OCI-LY7 (cell line): ENCODE measurements around the gene CARD19. TPM values are rescaled to one million over a fixed set of nuclear protein-coding genes. Genes with fewer than 3 reads are reported as not detected.
A peak's percentile ranks its signal among the peaks of the same experiment; 100 is the strongest.

Experiments
- BruUV-seq: library from RNA; stranded (reverse); fragments of 400-500 nt; replicated peaks from 2 replicates; lab custom pipeline; 2021; lab: Mats Ljungman, UMichigan
- CTCF ChIA-PET: fragments of 300-600 bp; sonication (Branson Sonifier 250); formaldehyde crosslinking; loops from one replicate; lab custom pipeline; 2022; ENCODE audit warnings: antibody characterized with exemption; ENCODE audit not compliant: unreplicated experiment; lab: Charles Lee
- POLR2A ChIA-PET: fragments of 300-600 bp; sonication (Branson Sonifier 250); formaldehyde crosslinking; loops from one replicate; lab custom pipeline; 2022; ENCODE audit warnings: antibody characterized with exemption; lab: Charles Lee
- DNase-seq: peaks from one replicate; pipeline ENCODE4 v3.0.0-alpha.2; 2015; ENCODE audit warnings: low spot score
- H2AFZ ChIP-seq: fragments of 200-600 bp; sonication (generic), shearing (Covaris generic); 2 replicates; pipeline ENCODE4 v1.6.1; 2014; ENCODE audit warnings: mild to moderate bottlenecking, antibody characterized with exemption, low read length, moderate library complexity
- H3K27ac ChIP-seq: fragments of 200-600 bp; sonication (generic); 2 replicates; pipeline ENCODE4 v1.5.1; 2014; ENCODE audit warnings: mixed run types, low read depth, mild to moderate bottlenecking, moderate library complexity, low read length, inconsistent platforms; ENCODE audit not compliant: poor library complexity, severe bottlenecking
- H3K36me3 ChIP-seq: fragments of 200-600 bp; sonication (generic); 2 replicates; pipeline ENCODE4 v1.6.1; 2014; ENCODE audit warnings: mild to moderate bottlenecking, antibody characterized with exemption, low read length, moderate library complexity, mixed read lengths; ENCODE audit not compliant: insufficient read depth
- H3K4me1 ChIP-seq: fragments of 200-600 bp; sonication (generic); 2 replicates; pipeline ENCODE4 v1.5.1; 2014; ENCODE audit warnings: mild to moderate bottlenecking, low read length; ENCODE audit not compliant: insufficient read depth, poor library complexity, severe bottlenecking
- H3K4me2 ChIP-seq: fragments of 200-600 bp; sonication (generic); 2 replicates; pipeline ENCODE4 v1.6.1; 2014; ENCODE audit warnings: mild to moderate bottlenecking, low read length
- H3K4me3 ChIP-seq: fragments of 200-600 bp; sonication (generic); 2 replicates; pipeline ENCODE4 v1.5.1; 2014; ENCODE audit warnings: mild to moderate bottlenecking, low read depth, low read length; ENCODE audit not compliant: poor library complexity, severe bottlenecking
- H3K79me2 ChIP-seq: fragments of 200-600 bp; sonication (generic); 2 replicates; pipeline ENCODE4 v1.6.1; 2016; ENCODE audit warnings: low read depth, mild to moderate bottlenecking, low read length, moderate library complexity, mixed read lengths; ENCODE audit not compliant: insufficient read depth
- H3K9me2 ChIP-seq: fragments of 200-600 bp; sonication (generic); 2 replicates; pipeline ENCODE4 v1.6.1; 2016; ENCODE audit warnings: mild to moderate bottlenecking, low read length, mixed read lengths; ENCODE audit not compliant: insufficient read depth
- H3K9me3 ChIP-seq: fragments of 200-600 bp; sonication (generic); 2 replicates; pipeline ENCODE4 v1.6.1; 2014; ENCODE audit warnings: mild to moderate bottlenecking, mixed run types, low read length, mixed read lengths
- H4K20me1 ChIP-seq: fragments of 200-600 bp; sonication (generic); 2 replicates; pipeline ENCODE4 v1.6.1; 2014; ENCODE audit warnings: mild to moderate bottlenecking, antibody characterized with exemption, low read length, moderate library complexity, mixed read lengths; ENCODE audit not compliant: insufficient read depth
- EZH2phosphoT487 ChIP-seq: fragments of 200-600 bp; sonication (generic); IDR thresholded peaks from 2 replicates; pipeline ENCODE4 v1.6.1; 2018; ENCODE audit warnings: low read depth, borderline replicate concordance, mild to moderate bottlenecking, mixed run types, antibody characterized with exemption, low read length, moderate library complexity, mixed read lengths
- intact Hi-C: fragments of 100-400 bp; cut with micrococcal nuclease; formaldehyde crosslinking; loops from one replicate; pipeline ENCODE4 v1.10.0; 2022; ENCODE audit not compliant: unreplicated experiment
- total RNA-seq, 2 experiments: library from RNA; depleted of rRNA in 1 of 2; stranded (reverse); fragments of >200 nt in 1 of 2; shearing (Covaris generic) in 1 of 2; gene quantifications; 2 replicates each; pipeline ENCODE4 v1.2.3, GENCODE V29; 2014 to 2022
- TF ChIP-seq, protein P1 (sequence below): fragments of 200-600 bp; sonication (generic); conservative IDR thresholded peaks from 2 replicates; pipeline ENCODE4 v1.5.1; 2014; ENCODE audit warnings: mild to moderate bottlenecking, antibody characterized with exemption, low read length, moderate library complexity, mixed read lengths

The CARD19 gene
- total RNA-seq, 2 experiments from 2014 or later = 15.8 to 26.8 TPM

DNA sequence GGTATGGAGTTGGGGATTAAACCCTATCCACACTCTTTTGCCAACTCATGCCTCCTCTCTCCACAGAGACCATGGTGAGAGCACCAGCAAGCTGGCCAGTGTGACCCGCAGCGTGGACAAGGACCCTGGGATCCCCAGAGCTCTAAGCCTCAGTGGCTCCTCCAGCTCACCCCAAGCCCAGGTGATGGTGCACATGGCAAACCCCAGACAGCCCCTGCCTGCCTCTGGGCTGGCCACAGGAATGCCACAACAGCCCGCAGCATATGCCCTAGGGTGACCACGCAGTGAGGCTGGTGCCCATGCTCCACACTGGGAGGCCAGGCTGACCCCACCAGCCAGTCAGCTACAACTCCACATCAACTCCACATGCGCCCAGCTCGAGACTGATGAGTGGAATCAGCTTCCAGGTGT lies 11.5 kb upstream of the CARD19 start:
- no peak for DNase-seq
- no TSS peak for BruUV-seq
- Histone ChIP-seq H3K36me3 (peaks cover 74% of the 10 kb centered on the region), H3K27ac (no peak overlapping the region), H3K9me3 (no peaks in the 10 kb centered on the region), H2AFZ (no peak overlapping the region), H3K4me2 (no peak overlapping the region), H3K4me3 (no peak overlapping the region), H4K20me1 (no peaks in the 10 kb centered on the region), H3K79me2 (no peaks in the 10 kb centered on the region), H3K4me1 (no peaks in the 10 kb centered on the region), H3K9me2 (no peaks in the 10 kb centered on the region)
- POLR2A ChIA-PET = no interaction called here
- CTCF ChIA-PET = no interaction called here
- intact Hi-C loops = no loop called here
- TF ChIP-seq, protein P1, sequence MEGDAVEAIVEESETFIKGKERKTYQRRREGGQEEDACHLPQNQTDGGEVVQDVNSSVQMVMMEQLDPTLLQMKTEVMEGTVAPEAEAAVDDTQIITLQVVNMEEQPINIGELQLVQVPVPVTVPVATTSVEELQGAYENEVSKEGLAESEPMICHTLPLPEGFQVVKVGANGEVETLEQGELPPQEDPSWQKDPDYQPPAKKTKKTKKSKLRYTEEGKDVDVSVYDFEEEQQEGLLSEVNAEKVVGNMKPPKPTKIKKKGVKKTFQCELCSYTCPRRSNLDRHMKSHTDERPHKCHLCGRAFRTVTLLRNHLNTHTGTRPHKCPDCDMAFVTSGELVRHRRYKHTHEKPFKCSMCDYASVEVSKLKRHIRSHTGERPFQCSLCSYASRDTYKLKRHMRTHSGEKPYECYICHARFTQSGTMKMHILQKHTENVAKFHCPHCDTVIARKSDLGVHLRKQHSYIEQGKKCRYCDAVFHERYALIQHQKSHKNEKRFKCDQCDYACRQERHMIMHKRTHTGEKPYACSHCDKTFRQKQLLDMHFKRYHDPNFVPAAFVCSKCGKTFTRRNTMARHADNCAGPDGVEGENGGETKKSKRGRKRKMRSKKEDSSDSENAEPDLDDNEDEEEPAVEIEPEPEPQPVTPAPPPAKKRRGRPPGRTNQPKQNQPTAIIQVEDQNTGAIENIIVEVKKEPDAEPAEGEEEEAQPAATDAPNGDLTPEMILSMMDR = no peak
- no peak for TF ChIP-seq EZH2phosphoT487

DNA sequence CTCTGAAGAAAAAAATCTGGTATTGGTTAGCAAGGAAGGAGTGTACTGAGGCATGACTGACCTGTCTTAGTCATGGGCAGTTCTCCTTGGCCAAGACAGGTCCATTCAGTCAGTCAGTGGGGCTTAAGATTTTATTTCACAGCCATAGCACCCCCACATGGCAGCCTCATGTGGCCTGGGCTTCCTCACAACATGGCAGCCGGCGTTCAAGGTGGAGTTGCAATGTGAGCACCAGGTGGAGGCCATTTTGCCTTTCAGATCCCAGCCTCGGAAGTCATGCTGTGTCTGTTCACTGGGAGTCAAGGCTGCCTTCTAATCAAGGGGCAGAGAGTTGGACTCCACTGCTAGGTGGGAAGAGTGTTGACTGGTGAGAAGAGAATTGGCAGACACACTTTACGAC lies 10.3 kb upstream of the CARD19 start:
- no peak for TF ChIP-seq EZH2phosphoT487
- TF ChIP-seq, protein P1 = 0 out of 2 replicates have a peak, but pooled peaks have one; percentile 26
- BruUV-seq = no TSS peak
- ChIA-PET POLR2A (interaction anchor here (0.6 kb wide), 1 partner anchor 58 kb away, joined by 3 read pairs; no protein-coding TSS in a partner anchor), CTCF (no interaction called here)
- H3K79me2 ChIP-seq = no peaks in the 10 kb centered on the region
- intact Hi-C loops = no loop called here
- no peak for DNase-seq
- H3K36me3 ChIP-seq = peaks cover 63% of the 10 kb centered on the region
- no peak overlapping the region for H3K4me2 ChIP-seq
- H3K27ac ChIP-seq = no peak overlapping the region
- H2AFZ ChIP-seq = no peak overlapping the region
- H3K4me3 ChIP-seq = no peak overlapping the region
- H3K9me2 ChIP-seq = no peaks in the 10 kb centered on the region
- no peaks in the 10 kb centered on the region for H3K9me3 ChIP-seq
- H4K20me1 ChIP-seq = no peaks in the 10 kb centered on the region
- peaks cover 6% of the 10 kb centered on the region for H3K4me1 ChIP-seq

DNA sequence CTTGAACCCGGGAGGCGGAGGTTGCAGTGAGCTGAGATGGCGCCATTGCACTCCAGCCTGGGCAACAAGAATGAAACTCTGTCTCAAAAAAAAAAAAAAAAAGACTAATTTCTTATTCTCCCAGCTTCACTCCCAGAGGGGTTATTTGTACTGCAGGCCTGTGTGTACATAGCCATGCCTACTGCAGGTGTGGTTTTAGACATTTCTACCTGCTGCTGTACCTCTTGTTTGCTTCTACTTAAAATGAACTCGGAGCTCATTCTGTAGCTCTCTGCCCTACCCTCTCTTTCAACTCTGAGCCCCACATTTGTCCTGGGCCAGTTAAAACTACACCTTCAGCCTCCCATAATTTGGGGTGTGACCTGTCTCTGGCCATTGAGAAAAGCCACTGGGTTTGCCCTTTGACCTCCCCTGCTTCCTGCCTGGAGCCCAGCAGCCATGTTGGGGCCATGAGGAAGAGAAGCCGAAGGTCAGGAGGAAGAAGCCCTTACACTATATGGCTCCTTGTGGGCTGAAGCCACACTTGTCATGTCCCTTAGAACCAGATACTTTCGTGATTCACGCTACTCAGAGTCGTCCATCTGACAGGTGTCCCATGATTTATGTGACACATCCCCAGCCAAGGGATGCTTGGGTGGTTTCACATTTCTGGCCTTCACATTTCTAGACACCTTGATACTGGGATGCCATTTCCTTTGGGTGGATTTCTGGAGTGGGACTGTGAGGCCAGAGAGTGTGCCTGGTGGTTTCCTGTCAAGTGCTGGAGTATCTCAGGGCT lies 9.4 kb upstream of the CARD19 start:
- Histone ChIP-seq H3K79me2 (no peaks in the 10 kb centered on the region), H3K4me2 (no peak overlapping the region), H4K20me1 (no peaks in the 10 kb centered on the region), H3K36me3 (peaks cover 53% of the 10 kb centered on the region), H3K9me2 (no peaks in the 10 kb centered on the region), H3K4me1 (peaks cover 15% of the 10 kb centered on the region), H3K4me3 (no peak overlapping the region), H2AFZ (no peak overlapping the region), H3K9me3 (no peaks in the 10 kb centered on the region), H3K27ac (no peak overlapping the region)
- ChIA-PET POLR2A (interaction anchor here (0.5 kb wide), 1 partner anchor 195 kb away, joined by 3 read pairs; no protein-coding TSS in a partner anchor), CTCF (interaction anchor here (1.0 kb wide), 1 partner anchor 22 kb away, joined by 3 read pairs; no protein-coding TSS in a partner anchor)
- TSS peak; percentile 33 for BruUV-seq
- intact Hi-C loops = no loop called here
- TF ChIP-seq EZH2phosphoT487 = no peak
- TF ChIP-seq, protein P1 = no peak
- no peak for DNase-seq
